NCI-H146 (cell line): ENCODE measurements around the gene EXOC3L2.

Experiments
- DNase-seq: peaks from one replicate; lab custom pipeline; 2025; lab: John Stamatoyannopoulos, UW

Gene EXOC3L2

GRCh38 chr19:45218911-45219743 is 26.1 kb downstream of the EXOC3L2 start:
- DNase-seq, result no peak

- no peak for DNase-seq
Measured at GRCh38 chr19:45218426-45218825, 26.8 kb downstream of the EXOC3L2 start.

GRCh38 chr19:45217957-45218334 is 27.3 kb downstream of the EXOC3L2 start:
- DNase-seq, result no peak

- DNase-seq, result no peak
Measured at GRCh38 chr19:45217193-45217956, 27.8 kb downstream of the EXOC3L2 start.

GRCh38 chr19:45216667-45217066 is 28.5 kb downstream of the EXOC3L2 start:
- DNase-seq, result no peak

- DNase-seq, result peak; percentile 65
Measured at GRCh38 chr19:45215391-45216191, 29.6 kb downstream of the EXOC3L2 start.

GRCh38 chr19:45213031-45213430 is 32.2 kb downstream of the EXOC3L2 start:
- DNase-seq, result no peak

- DNase-seq, result no peak
Measured at GRCh38 chr19:45211751-45212381, 33.3 kb downstream of the EXOC3L2 start.

- DNase-seq, result no peak
Measured at GRCh38 chr19:45206328-45206727, 38.9 kb downstream of the EXOC3L2 start.

GRCh38 chr19:45205810-45206209 is 39.4 kb downstream of the EXOC3L2 start:
- DNase-seq, result no peak

- DNase-seq, result no peak
Measured at GRCh38 chr19:45202637-45203036, 42.6 kb downstream of the EXOC3L2 start.

GRCh38 chr19:45200568-45200967 is 44.6 kb downstream of the EXOC3L2 start:
- DNase-seq, result peak; percentile 42

GRCh38 chr19:45195764-45196163 is 49.4 kb downstream of the EXOC3L2 start:
- peak; percentile 39 for DNase-seq

- DNase-seq, result no peak
Measured at GRCh38 chr19:45191375-45191774, 53.8 kb downstream of the EXOC3L2 start.

GRCh38 chr19:45189971-45190370 is 55.2 kb downstream of the EXOC3L2 start:
- no peak for DNase-seq

- peak; percentile 62 for DNase-seq
Measured at GRCh38 chr19:45187421-45188100, 57.6 kb downstream of the EXOC3L2 start.

GRCh38 chr19:45186509-45187334 is 58.5 kb downstream of the EXOC3L2 start:
- peak; percentile 58 for DNase-seq

- DNase-seq, result no peak
Measured at GRCh38 chr19:45184115-45184514, 61.1 kb downstream of the EXOC3L2 start.

- no peak for DNase-seq
Measured at GRCh38 chr19:45182758-45183157, 62.4 kb downstream of the EXOC3L2 start.

GRCh38 chr19:45180936-45181335 is 64.3 kb downstream of the EXOC3L2 start:
- DNase-seq, result no peak
